Left forelimb (tissue), 1 donor: Measurements from ENCODE around the gene FAM107B.
"Not testable (repeated sequence)": the region's sequence is repeated elsewhere in the genome, so short reads cannot be mapped to it uniquely, and the experiment has no call there.

Experiments
- DNase-seq: peaks from one replicate; pipeline ENCODE4 v3.0.0-alpha.2; 2018; ENCODE audit warnings: low spot score

FAM107B gene

DNA sequence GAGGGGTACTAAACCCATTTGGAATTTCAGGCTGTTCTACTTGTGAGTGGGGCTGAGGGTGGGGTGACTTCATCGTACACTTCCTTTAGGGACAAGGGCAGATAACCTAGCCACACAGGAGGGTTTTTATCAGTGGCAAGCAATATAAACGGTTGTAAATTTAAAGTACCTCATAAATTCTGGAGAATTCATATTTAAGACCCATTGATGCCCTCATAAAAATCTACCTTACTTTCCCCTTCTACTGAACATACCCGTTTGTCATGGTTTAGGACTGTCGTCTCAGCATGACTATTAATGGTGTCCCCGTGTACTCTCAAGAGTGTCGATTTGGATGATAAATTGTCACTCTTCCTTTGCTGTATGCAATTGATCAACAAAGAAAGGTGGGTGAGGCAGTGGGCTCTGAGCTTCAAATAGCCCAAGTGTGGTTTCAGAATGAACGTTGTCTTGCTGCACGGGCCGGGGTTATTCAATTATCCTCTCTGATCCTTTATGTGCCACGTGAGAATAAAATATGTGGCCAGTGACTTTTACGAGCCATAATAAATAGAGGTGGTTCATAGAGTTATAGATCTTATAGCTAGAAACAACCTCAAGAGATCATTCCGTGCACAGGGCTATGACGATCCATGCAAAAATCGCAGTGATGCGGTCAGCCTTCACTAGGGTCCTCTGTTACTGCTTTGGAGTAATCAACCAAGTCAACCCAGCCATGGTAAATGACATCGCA, 82.2 kb downstream of the FAM107B start:
- no peak for DNase-seq

GRCh38 chr10:14691359-14691758, 83.3 kb downstream of the FAM107B start:
- DNase-seq, result no peak

DNA sequence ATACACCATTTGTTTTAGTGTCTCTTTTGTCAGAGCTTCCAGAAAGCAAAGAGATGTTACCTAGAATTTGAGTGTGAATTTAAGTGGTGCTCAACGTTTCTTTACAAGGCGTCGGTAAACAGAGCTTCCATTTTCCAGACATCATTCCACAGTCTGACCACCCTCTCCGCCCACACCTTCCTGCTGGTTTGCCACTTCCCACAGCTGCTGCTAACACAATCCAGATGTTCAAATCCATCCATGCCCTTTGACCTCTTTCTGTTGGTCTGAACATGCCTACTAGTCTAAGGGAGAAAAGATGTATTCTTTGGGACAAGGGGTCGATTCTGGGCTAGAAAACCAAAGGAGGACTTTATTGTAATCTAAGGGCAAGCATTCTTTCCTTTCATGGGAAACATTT, 86.1 kb downstream of the FAM107B start:
- no peak for DNase-seq

- not testable (repeated sequence) for DNase-seq
Measured at GRCh38 chr10:14688189-14688588, 86.5 kb downstream of the FAM107B start.

GRCh38 chr10:14687340-14687739, 87.4 kb downstream of the FAM107B start:
- no peak for DNase-seq

GRCh38 chr10:14686356-14686755, 88.3 kb downstream of the FAM107B start:
- DNase-seq, result no peak

DNA sequence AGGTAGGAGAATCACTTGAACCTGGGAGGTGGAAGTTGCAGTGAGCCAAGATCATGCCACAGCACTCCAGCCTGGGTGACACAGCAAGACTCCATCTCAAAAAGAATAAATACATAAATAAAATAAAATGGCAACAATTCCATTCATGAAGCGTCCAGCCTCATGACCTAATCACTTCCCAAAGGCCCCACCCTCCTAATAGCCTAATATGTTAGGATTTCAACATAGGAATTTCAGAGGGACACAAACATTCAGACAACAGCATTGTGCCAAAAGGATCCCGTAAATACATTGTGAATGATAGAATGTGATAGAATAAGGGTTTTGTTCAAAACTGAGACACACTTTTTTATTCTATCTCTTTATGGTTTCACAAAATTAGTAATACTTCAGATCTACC, 90.3 kb downstream of the FAM107B start:
- no peak for DNase-seq

GRCh38 chr10:14683256-14683655, 91.4 kb downstream of the FAM107B start:
- DNase-seq, result no peak

DNA sequence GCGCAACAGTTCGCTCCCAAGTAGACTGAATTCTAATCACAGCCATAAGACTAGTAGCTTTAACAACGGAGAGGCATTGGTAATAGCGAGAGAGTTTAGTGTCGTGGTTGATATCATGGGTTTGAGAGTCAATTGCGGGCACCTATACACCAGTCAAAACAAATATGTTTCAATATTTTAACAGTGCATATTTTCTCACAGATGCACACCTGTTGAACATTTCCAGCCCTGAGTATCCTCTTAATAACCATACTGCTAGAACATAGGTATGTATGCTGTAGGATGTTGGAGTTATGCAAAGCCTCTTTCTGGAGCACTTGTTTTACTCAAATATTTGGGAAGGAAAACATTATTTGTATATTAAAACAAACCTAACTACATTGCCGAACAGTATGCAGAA, 92.9 kb downstream of the FAM107B start:
- no peak for DNase-seq

DNA sequence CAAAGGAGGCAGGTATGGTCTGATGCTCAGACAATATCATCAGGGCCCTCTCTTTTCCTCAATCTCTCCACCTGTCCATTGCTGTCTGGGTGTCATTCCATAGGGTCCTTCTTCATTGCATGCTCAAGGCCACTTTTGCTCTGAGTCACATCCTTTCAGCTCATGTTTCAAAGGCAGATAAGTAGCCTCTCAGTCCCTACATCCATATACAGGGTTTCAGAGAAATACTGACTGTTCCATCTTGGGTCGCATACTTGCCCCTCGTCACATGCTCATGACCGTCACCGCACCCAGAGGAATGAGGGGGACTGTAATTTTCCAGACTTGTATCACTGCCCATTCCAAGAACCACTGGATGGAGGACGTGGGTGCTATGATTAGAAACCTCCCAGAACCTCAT, 93.4 kb downstream of the FAM107B start:
- DNase-seq, result no peak

DNA sequence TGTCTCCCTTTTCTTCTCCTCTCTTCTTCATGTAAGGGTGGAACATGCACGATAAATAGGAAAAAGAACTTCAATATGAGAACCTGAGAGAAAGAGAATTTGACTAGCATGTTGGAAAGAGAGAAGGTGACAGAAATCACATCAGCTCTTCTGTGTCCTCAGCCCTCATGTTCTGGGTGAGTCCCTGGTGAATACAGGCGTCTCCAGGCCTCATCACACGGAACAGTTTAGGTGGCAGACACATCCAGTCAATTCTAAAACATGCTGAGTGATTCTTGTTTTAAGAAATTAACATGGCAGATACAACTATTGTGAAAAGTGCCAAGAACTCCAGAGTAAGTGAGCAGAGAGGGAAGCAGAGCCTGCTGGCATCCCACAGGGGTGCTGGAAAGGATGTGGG, 96.1 kb downstream of the FAM107B start:
- no peak for DNase-seq

DNA sequence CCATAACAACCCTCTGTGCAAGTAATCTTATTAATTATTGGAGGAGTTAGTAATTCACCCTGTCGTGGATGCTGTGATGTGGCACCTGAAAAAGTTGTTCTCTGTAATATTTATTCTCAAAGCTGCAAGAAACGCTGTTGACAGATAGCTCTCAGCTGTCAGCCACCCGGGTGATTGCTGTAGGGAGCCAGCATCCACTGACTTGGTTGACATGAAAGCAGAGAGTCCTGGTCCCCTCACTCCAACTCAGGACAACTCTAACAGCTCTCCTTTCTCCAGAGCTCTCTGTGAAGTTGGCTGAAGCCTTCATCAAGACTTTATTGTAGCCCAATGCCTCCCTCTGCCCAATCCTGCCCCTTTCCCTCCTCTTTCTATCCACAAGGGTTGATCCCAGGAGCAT, 98.0 kb downstream of the FAM107B start:
- no peak for DNase-seq

DNA sequence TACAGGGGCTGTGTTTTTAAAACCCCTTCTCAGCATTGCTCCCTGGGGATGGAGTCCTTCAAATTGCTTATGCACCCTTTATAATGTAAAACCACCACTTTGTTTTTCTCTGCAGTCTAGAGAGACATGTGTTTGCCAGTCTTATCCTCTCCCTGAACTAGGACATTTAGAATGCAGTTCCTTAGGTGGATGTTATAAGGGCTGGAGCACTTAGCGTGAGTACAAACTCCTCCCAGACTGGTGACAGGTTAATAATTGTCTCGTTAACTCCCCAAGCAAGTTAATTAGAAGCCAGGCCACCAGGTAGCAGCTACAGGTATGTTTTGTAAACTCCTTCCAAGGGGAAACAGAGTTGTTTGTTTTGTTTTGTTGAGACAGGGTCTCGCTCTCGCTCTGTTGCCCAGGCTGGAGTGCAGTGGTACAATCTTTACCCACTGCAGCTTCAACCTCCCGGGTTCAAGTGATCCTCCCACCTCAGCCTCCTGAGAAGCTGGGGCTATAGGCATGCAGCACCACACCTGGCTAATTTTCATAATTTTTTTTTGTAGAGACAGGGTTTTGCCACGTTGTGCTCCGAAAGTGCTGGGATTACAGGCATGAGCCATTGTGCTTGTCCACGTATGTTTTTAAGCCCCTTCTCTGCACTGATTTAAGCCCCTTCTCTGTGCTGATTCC, 100.2 kb downstream of the FAM107B start:
- no peak for DNase-seq

- no peak for DNase-seq
Measured at GRCh38 chr10:14673189-14673861, 101.4 kb downstream of the FAM107B start.

- no peak for DNase-seq
Measured at GRCh38 chr10:14671386-14671831, 103.3 kb downstream of the FAM107B start.

- DNase-seq, result no peak
Measured at GRCh38 chr10:14670551-14671240, 104.0 kb downstream of the FAM107B start.

DNA sequence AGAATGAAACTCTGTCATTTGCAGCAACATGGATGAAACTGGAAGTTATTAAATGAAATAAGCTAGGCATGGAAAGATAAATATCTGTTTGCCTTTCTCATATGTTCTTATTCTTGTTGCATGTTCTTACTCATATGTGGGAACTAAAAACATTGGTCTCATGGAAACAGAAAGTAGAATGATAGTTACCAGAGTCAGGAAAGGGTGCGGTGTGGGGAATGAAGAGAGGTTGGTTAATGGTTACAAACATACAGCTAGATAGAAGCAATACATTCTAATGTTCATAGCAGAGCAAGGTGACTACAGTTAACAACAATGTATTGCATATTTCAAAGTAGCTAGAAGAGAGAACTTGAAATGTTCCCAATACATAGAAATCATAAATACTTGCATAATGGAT, 105.1 kb downstream of the FAM107B start:
- no peak for DNase-seq

GRCh38 chr10:14667781-14668180, 106.9 kb downstream of the FAM107B start:
- DNase-seq, result no peak

DNA sequence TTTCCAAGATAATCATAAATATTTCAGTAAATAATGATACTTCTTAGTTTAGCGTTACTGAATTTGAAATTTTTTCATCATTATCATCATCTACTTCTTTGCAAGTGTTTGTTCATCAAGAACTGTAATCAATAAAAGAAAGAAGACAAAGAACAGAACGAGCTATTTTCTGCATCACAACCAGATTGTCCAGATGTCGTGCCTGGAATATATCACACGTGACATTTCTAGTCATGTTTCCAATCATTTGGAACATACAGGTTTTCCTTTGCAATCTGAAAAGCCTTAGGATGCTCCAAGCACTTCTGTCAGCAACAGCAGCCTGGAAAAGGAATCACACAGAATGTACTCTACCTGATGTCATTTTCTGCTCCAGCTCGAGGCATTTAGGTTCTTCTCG, 107.4 kb downstream of the FAM107B start:
- DNase-seq, result no peak

GRCh38 chr10:14665865-14666857, 108.5 kb downstream of the FAM107B start:
- DNase-seq, result no peak

DNA sequence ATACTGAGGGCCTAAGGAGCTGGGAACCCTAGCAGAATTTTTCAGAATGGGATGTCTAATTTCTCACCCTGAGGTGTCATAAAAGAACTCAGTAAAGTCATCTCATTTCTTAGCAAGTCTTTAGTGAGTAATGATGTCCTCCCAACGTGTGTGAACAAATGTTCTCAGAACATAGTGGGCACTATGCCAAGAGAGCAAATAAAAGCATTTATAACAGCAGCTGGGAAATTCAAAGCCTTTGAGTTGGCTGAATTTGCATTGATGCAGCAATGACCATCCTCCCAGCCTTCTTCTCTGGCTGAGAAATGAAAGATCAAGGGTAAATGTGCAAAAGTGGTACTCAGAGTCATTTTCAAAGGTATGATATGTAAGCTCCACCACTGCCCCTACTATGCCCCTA, 109.4 kb downstream of the FAM107B start:
- DNase-seq, result no peak
